GM21786 (cell line): ENCODE results near the gene MAPK1.
"Not testable (repeated sequence)": the region's sequence is repeated elsewhere in the genome, so short reads cannot be mapped to it uniquely, and the experiment has no call there.

Experiments
- ATAC-seq: cut with Tn5 transposase; IDR thresholded peaks from one replicate; pipeline ENCODE4 v1.9.1; 2021; ENCODE audit not compliant: unreplicated experiment

MAPK1 gene

DNA sequence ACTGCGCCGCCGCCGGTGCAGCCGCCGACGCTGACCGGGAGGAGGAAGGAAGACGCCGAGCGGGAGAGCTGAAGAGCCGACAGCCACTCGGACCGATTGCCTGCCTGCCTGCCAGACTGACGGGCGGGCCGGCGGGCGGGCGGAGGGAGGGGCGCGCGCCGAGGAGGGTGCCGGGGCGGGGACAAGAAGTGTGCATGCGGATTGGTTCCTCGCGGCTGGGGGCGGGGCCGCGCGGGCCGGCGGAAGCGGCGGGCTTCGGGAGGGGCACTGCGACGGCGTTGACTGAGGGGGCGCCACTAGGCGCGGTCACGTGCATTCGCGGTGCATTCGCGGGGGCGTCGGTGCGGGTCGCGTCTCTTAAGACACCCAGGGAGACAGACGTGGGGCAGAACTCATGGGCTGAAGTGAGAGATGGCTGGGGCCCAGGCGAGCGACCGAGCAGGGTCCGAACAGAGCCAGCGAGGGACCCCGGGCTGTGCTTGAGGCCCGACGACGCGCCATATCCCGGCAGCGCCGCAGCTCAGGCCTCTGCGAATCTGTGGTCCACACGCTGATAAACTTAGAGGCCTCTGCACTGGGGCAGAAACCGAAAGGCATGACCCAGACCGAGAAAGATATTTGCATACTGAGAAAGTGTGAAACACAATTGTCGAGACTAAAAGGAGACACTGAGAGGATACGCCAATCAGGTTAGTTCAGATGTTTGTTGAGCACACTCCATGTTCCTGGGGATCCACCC is at the start of gene MAPK1:
MAPK1 (minus strand) TSS at position 118 of the 739 bp plus-strand sequence. CDS start 205 bp downstream, outside the sequence.
- ATAC-seq = peak; percentile 77

DNA sequence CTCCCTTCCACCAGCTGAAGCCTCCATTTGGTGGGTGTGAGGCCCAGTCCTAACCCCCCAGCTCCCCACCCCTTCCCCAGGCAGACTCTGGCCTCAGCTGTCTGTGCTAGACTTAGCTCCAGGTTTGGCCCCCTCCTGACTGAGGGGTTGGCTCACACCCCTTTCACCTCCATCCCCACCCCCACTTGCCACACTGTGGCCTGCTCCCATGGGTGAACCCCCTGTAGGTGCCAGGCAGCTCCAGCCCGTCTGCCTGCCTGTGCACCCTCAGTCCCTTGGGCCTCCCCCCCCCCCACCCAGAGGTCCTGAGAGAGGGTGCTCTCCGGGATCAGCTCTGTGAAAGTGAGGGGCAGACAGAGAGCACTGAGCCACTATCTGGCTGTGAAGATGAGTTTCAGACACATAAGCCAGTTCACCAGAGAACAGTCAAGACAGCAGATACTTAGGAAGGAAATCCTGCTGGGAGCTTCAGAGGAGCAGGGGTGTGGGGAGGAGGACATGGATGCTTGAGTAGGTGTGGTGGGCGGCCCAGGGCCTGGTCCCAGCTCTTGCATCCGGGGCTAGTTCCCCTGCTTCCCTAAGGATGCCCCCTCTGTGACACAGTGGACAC is 49.0 kb upstream of the MAPK1 start:
- ATAC-seq = no peak

DNA sequence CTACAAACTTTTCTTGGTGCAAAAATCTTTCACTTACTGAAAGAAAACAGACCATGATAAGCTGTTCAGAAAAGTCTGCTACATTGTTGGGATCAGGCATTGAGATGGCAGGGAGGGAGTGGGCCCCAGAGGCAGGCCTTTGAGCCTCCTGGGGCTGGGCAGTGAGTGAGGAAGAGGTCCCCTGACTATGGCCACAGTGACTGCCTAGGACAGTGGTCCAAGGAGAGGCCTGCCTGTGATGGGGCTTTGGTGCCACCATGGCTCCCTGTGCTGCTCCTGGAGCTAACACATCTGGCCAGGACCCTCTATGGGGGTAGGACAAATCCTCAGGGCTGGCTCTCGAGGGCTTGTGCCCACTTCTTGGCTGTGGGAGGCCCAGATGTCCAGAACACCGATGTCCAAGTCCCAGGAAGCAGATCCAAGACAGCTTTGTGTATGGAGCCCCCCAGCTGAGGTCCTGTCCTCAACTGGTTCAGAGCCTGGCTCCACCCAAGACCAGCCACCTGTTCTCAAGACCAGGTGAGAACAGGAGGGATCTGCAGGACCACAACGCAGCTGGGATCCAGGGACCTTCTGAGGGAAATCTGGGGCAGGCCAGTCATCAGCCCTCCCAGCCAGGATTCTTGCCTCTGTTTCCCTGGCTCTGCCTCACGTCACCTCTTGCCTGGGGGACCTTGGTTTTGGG is 48.3 kb upstream of the MAPK1 start:
- ATAC-seq = no peak

DNA sequence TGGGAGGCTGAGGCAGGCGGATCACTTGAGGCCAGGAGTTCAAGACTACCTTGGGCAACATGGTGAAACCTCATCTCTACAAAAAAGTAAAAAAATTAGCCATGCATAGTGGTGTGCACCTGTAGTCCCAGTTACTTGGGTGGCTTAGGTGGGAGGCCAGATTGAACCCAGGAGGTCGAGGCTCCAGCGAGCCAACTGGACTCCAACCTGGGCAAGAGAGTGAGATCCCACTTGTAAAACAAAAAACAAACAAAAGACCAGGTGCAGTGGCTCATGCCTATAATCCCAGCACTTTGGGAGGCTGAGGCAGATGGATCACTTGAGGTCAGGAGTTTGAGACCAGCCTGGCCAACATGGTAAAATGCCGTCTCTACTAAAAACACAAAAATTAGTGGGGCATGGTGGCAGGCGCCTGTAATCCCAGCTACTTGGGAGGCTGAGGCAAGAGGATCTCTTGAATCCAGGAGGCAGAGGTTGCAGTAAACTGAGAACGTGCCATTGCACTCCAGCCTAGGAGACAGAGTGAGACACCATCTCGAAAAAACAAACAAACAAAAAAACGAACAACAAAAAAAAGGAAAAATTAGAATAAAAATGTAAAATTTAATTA is 46.7 kb upstream of the MAPK1 start:
- ATAC-seq = not testable (repeated sequence)

DNA sequence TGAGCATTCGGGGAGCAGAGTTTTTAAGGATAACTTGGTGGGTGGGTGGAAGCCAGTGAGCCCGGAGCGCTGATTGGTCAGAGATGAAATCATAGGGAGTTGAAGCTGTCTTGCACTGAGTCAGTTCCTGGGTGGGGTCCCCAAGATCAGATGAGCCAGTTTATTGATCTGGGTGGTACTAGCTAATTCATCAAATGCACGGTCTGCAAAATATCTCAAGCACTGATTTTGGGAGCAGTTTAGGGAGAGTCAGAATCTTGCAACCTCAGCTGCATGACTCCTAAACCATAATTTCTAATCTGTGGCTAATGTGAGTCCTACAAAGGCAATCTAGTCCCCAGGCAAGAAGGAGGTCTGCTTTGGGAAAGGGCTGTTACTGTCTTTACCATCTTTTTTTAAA is 42.9 kb upstream of the MAPK1 start:
- not testable (repeated sequence) for ATAC-seq

DNA sequence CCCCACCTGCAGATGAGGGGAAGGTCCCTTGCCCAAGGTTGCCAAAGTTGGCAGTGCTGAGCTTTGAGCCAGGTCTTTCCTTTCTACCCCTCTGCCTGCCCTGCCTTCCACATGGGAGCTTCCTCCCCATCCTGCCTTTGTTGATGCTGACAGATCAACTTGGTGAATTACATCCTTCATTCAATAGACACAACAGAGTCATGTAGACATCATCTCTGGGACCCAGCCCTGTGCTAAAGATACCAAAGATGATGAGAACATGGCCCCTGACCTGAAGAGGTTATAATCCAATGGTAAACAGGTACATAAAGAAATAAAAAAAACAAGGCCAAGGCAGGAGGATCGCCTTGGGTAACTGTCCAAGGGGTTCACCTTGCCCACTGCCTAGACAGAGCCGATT is 42.4 kb upstream of the MAPK1 start:
- no peak for ATAC-seq

DNA sequence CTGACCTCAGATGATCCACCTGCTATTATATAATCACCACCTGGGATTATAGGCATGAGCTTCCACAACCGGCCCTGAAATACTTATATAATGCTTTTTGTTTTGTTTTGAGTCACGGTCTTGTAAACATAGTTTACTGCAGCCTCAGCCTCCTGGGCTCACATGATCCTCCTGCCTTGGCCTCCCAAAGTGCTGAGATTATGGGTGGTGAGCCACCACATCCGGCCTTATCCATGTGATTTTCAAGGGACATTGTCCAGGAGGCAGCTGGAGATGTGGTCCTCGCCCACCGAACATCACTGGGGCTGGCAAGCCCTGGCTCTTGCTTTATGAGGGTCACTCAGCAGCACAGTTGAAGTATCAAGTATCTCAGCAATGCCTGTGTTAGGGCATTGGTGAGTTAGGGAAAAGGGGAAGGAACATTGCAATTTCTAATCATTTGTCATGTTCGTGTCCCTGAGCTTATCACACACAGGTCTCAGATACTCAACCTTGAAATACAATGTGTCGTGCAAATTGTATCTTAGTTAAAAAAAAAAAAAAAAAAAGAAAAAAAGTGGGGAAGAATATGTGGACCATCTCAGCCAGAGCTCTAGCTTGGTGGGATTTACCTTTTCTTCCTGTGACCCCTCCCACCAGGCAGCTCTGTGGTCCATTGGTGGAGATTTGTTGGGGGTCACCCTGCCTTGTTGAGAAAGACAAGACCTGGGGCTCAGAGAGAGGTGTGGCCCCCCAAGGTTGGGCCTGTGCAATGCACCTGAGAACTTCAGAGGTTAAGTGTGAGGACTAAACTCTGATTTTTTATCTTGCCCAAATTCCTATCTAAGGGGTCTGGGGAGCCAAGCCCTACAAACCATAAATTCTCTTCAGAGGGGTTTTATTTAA is 40.4 kb upstream of the MAPK1 start:
- ATAC-seq = no peak

DNA sequence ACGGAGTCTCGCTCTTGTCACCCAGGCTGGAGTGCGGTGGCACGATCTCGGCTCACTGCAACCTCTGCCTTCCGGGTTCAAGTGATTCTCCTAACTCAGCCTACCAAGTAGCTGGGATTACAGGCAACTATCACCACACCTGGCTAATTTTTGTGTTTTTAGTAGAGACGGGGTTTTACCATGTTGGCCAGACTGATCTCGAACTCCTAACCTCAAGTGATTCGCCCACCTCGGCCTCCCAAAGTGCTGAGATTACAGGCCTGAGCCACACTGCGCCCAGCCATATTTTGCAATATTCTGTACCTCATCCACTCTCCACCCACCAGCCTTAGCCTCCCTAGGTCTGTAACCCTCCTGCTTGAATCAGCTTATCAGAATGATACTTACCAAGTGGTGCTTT is 37.8 kb upstream of the MAPK1 start:
- ATAC-seq = not testable (repeated sequence)

DNA sequence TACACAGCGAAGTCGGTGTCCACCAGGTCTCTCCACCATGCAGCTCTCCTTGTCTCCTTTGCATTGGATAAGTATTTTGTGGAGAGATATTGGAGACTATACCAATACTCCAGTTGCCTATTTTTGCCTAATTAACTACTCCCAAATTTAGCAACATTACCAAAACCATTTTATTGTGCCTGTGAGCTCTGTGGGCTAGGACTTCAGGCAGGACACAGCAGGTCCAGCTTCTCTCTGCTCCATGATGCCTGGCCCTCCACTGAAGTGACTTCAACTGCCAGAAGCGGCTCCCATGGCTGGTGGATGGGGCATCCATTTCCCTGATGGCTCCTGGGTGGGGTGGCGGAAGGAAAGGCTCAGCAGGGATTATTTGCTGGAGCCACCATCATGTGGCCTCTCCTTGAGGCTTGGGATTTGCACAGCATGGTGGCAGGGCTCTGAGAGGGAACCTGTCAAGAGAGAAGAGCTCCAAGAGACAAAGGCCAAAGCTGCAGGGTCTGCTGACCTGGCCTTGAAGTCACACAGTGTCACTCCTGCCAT is 36.9 kb upstream of the MAPK1 start:
- no peak for ATAC-seq

DNA sequence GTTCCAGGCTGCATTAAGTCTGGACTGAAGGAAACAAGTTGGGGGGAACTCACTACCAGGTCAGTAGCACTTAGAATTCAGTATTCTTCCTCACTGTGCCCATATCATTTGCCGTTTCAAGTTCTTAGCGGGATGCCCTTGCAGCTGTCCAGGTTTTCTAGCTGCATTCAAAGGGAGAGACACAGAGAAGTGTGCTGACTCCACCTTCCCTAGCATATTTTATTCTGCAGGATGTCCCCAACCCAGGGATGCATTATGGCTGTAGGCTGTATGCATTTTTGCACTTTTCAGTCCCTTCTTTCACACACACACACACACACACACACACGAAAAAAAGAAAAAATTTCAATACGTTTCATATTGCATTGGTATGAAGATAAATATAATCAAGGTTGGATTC is 35.8 kb upstream of the MAPK1 start:
- ATAC-seq = no peak

DNA sequence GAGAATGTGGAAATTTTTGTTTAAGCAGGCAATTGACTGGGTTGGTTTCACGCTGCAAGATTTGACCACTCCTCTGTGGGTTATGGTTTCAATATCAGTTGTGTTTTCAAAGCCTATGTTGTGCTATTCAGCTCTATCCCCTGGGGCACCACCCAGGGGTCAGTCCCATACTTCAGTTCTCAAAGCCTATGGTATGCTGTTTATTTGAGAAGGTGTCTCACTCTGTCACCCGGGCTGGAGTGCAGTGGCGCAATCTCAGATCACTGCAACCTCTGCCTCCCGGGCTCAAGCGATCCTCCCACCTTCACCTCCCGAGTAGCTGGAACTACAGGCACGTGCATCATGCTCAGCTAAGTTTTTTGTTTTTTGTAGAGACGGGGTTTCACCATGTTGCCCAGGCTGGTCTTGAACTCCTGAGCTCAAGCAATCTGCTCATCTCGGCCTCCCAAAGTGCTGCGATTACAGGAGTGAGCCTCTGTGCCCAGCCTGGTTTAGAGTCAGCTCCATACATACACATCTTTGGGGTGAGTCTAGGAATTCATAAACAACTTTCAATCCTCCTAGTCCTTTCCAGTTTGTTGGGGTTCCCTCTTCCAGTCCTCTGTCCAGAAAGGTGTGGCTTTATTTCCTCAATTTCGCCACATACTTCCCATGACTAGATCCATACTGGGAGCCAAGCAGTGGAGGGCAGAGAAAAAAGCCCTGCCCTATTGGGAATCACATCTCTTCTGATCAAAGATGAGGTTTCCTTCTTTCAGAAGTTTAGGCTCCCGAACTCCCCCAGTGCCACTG is 35.0 kb upstream of the MAPK1 start:
- ATAC-seq = peak; percentile 76

DNA sequence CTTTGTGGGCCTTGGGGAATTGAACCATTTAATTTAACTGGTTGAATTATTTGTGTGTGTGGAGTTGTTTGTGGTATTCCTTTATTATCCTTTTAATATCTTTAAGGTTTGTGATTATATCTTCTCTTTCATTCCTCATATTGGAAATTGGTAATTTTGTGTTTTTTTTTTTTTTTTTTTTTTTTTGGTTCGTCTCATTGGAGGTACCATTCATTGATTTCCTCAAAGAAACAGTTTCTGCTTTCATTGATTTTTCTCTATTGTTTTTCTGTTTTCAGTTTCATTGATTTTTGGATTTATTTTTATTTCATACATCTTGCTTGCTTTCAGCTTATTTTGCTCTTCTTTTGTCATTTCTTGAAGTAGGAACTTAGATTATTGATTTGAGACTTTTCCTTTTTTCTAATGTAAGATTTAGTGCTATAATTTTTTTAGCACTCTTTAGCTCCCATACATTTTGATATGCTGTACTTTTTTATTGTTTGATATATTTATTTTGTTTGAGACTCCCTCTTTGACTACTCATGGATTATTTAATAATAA is 31.0 kb upstream of the MAPK1 start:
- no peak for ATAC-seq

DNA sequence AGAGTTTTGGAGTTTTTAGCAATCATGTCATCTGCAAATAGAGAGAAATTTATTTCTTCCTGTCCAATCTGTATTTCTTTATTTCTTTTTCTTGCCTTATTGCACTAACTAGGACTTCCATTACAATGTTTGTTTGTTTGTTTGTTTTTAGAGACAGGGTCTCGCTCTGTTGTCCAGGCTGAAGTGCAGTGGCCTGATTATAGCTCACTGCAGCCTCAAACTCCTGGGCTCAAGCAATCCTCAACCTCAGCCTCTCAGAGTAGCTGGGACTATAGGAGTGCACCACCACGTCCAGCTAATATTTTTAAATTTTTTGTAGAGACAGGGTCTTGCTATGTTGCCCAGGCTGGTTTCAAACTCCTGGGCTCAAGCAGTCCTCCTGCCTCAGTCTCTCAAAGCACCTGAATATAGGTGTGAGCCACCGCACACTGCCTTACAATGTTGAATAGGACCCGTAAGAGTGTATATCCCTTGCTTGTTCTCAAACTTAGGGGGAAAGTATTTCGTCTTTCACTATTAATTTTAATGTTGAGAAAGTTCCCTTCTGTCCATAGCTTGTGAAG is 29.6 kb upstream of the MAPK1 start:
- ATAC-seq = no peak

DNA sequence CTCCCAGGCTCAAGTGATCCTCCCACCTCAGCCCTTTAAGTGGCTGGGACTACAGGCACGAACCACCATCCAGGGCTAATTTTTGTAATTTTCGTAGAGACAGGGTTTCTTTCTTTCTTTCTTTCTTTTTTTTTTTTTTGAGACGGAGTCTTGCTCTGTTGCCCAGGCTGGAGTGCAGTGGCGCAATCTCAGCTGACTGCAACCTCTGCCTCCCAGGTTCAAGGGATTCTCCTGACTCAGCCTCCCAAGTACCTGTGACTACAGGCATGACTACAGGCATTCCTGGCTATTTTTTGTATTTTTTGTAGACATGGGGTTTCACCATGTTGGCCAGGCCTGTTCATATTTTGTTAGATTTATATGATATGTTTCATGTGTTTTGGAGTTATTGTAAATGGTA is 28.8 kb upstream of the MAPK1 start:
- ATAC-seq = not testable (repeated sequence)

DNA sequence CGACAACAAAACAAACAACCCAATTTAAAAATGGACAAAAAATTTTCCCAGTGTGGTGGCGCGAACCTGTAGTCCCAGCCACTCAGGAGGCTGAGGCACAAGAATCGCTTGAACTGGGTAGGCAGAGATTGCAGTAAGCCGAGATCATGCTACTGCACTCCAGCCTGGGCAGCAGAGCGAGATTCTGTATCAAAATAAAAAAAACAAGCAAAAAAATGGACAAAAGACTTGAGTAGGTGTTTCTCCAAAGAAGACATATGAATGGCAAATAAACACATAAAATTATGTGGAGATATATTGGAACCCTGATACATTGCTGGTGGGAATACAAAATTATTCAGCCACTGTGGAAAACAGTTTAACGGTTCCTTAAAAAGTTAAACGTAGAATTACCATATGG is 27.4 kb upstream of the MAPK1 start:
- ATAC-seq = no peak

DNA sequence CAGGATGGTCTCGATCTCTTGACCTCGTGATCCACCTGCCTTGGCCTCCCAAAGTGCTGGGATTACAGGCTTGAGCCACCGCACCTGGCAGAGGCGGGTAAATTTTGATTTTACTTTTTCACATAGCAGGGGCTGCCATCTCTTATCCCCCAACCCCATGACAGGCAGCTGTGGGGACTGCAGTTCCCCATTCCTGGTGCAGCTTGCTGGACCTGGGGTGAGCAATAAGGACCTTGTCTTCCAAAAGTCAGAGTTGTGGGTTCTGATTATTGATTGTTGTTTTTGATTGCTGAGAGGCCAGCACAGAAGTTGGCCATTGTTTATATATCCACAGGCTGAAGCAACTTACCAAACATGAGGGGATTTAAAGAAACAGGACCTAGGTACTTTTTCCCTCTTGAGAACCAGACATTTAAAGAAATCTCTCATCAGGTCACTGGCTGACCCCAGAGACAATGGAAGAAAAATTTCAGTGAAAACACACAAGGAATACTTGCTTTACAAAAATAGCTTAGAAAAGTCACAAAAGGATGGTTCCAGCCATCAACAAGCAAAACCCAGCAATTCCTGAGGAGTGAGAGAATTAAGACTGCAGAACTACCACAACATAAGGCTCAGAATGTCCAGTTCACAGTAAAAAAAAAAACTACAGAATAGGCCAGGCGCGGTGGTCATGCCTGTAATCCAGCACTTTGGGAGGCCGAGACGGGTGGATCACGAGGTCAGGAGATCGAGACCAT is 22.0 kb upstream of the MAPK1 start:
- ATAC-seq = no peak

DNA sequence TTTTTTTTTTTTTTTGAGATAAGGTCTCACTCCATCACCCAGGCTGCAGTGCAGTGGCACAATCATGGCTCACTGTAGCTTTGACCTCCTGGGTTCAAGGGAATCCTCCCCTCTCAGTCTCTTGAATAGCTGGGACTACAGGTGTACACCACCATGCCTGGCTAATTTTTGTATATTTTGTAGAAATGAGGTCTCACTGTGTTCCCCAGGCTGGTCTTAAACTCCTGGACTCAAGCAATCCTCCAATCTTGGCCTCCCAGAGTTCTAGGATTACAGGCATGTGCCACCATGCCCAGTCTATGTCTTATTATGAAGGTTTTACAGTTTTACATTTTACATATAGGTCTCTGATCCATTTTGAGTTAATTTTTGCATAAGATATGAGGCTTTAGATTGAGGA is 20.4 kb upstream of the MAPK1 start:
- no peak for ATAC-seq

DNA sequence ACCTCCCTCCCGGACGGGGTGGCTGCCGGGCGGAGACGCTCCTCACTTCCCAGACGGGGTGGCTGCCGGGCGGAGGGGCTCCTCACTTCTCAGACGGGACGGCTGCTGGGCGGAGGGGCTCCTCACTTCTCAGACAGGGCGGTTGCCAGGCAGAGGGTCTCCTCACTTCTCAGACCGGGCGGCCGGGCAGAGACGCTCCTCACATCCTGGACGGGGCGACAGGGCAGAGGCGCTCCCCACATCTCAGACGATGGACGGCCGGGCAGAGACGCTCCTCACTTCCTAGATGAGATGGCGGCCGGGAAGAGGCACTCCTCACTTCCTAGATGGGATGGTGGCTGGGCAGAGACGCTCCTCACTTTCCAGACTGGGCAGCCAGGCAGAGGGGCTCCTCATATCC is 16.5 kb upstream of the MAPK1 start:
- not testable (repeated sequence) for ATAC-seq
